WTC11 (cell line): ENCODE results near the gene PLEKHS1.
"Not testable (repeated sequence)": the region's sequence is repeated elsewhere in the genome, so short reads cannot be mapped to it uniquely, and the experiment has no call there.

Experiments
- CBFB ChIP-seq: sonication (generic); formaldehyde crosslinking; IDR thresholded peaks from 2 replicates; pipeline ENCODE4 v1.8.1; 2022; ENCODE audit warnings: mild to moderate bottlenecking, low read depth, missing genetic modification reagents
- ELF4 ChIP-seq: sonication (generic); formaldehyde crosslinking; IDR thresholded peaks from 2 replicates; pipeline ENCODE4 v1.8.1; 2022; ENCODE audit warnings: low read depth, mild to moderate bottlenecking, moderate library complexity, missing genetic modification reagents
- MYBL2 ChIP-seq: sonication (generic); formaldehyde crosslinking; IDR thresholded peaks from 2 replicates; pipeline ENCODE4 v1.8.1; 2023; ENCODE audit warnings: mild to moderate bottlenecking, moderate library complexity, missing genetic modification reagents
- PRDM15 ChIP-seq: sonication (generic); formaldehyde crosslinking; IDR thresholded peaks from 2 replicates; pipeline ENCODE4 v1.8.0; 2022; ENCODE audit warnings: missing genetic modification reagents
- PREB ChIP-seq: sonication (generic); formaldehyde crosslinking; IDR thresholded peaks from 2 replicates; pipeline ENCODE4 v1.8.1; 2022; ENCODE audit warnings: mild to moderate bottlenecking, missing genetic modification reagents, moderate library complexity, borderline replicate concordance
- USF1 ChIP-seq: sonication (generic); formaldehyde crosslinking; IDR thresholded peaks from 2 replicates; pipeline ENCODE4 v1.8.0; 2022; ENCODE audit warnings: mild to moderate bottlenecking, missing genetic modification reagents
- USF2 ChIP-seq: sonication (generic); formaldehyde crosslinking; IDR thresholded peaks from 2 replicates; pipeline ENCODE4 v1.8.1; 2023; ENCODE audit warnings: mild to moderate bottlenecking, missing genetic modification reagents, moderate library complexity
- TF ChIP-seq, protein P1 (sequence below): fragments of 200-600 bp; IDR thresholded peaks from 2 replicates; pipeline ENCODE4 v1.8.0; 2022; ENCODE audit warnings: antibody characterized with exemption
- TF ChIP-seq, protein P2 (sequence below): fragments of 250-450 bp; sonication (Bioruptor Pico); IDR thresholded peaks from 2 replicates; pipeline ENCODE4 v2.1.2; 2022; ENCODE audit warnings: mild to moderate bottlenecking, moderate library complexity
- TF ChIP-seq, protein P3 (sequence below): sonication (generic); formaldehyde crosslinking; IDR thresholded peaks from 2 replicates; pipeline ENCODE4 v1.8.1; 2022; ENCODE audit warnings: mild to moderate bottlenecking, moderate library complexity, missing genetic modification reagents

- TF ChIP-seq, protein P1, sequence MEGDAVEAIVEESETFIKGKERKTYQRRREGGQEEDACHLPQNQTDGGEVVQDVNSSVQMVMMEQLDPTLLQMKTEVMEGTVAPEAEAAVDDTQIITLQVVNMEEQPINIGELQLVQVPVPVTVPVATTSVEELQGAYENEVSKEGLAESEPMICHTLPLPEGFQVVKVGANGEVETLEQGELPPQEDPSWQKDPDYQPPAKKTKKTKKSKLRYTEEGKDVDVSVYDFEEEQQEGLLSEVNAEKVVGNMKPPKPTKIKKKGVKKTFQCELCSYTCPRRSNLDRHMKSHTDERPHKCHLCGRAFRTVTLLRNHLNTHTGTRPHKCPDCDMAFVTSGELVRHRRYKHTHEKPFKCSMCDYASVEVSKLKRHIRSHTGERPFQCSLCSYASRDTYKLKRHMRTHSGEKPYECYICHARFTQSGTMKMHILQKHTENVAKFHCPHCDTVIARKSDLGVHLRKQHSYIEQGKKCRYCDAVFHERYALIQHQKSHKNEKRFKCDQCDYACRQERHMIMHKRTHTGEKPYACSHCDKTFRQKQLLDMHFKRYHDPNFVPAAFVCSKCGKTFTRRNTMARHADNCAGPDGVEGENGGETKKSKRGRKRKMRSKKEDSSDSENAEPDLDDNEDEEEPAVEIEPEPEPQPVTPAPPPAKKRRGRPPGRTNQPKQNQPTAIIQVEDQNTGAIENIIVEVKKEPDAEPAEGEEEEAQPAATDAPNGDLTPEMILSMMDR, result not testable (repeated sequence)
- not testable (repeated sequence) for TF ChIP-seq CBFB (CRISPR knock-in tag); PRDM15 (CRISPR knock-in tag); USF2; PREB (CRISPR knock-in tag); USF1 (CRISPR knock-in tag); MYBL2; ELF4 (CRISPR knock-in tag)
- TF ChIP-seq, protein P2, sequence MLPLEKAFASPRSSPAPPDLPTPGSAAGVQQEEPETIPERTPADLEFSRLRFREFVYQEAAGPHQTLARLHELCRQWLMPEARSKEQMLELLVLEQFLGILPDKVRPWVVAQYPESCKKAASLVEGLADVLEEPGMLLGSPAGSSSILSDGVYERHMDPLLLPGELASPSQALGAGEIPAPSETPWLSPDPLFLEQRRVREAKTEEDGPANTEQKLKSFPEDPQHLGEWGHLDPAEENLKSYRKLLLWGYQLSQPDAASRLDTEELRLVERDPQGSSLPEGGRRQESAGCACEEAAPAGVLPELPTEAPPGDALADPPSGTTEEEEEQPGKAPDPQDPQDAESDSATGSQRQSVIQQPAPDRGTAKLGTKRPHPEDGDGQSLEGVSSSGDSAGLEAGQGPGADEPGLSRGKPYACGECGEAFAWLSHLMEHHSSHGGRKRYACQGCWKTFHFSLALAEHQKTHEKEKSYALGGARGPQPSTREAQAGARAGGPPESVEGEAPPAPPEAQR (CRISPR knock-in tag), result not testable (repeated sequence)
- TF ChIP-seq, protein P3, sequence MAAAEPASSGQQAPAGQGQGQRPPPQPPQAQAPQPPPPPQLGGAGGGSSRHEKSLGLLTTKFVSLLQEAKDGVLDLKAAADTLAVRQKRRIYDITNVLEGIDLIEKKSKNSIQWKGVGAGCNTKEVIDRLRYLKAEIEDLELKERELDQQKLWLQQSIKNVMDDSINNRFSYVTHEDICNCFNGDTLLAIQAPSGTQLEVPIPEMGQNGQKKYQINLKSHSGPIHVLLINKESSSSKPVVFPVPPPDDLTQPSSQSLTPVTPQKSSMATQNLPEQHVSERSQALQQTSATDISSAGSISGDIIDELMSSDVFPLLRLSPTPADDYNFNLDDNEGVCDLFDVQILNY (CRISPR knock-in tag), result not testable (repeated sequence)
Observed at GRCh38 chr10:113821306-113821705, 69.8 kb downstream of the PLEKHS1 start.
